K562 (cell line): ENCODE measurements around the gene RBL1. TPM values are rescaled to one million over a fixed set of nuclear protein-coding genes. Genes with fewer than 3 reads are reported as not detected.

Experiments
- CCNT2 ChIP-seq: IDR thresholded peaks from 2 replicates; pipeline ENCODE4 v1.6.1; 2011; ENCODE audit warnings: borderline replicate concordance, low read depth, mild to moderate bottlenecking, moderate library complexity, mixed read lengths, low read length; ENCODE audit not compliant: insufficient read length; ENCODE audit errors: extremely low read depth
- CHAMP1 ChIP-seq: fragments of 450-650 bp; IDR thresholded peaks from 2 replicates; pipeline ENCODE4 v1.6.1; 2016; ENCODE audit warnings: mild to moderate bottlenecking
- E2F1 ChIP-seq: sonication (generic); formaldehyde crosslinking; IDR thresholded peaks from 2 replicates; pipeline ENCODE4 v1.8.1; 2023; ENCODE audit warnings: mild to moderate bottlenecking, missing genetic modification reagents, moderate library complexity
- MBD2 ChIP-seq: sonication (generic); IDR thresholded peaks from 2 replicates; pipeline ENCODE4 v1.6.1; 2016; ENCODE audit warnings: low read depth, borderline replicate concordance
- POLR3A ChIP-seq: IDR thresholded peaks from 2 replicates; pipeline ENCODE4 v1.6.1; 2011; ENCODE audit warnings: borderline replicate concordance, mild to moderate bottlenecking, moderate library complexity; ENCODE audit not compliant: insufficient read length, insufficient read depth; ENCODE audit errors: extremely low read depth
- SAFB ChIP-seq: fragments of 200-400 bp; formaldehyde crosslinking; IDR thresholded peaks from 2 replicates; pipeline ENCODE4 v1.6.1; 2017; ENCODE audit warnings: low read depth, low read length, borderline replicate concordance
- SREBF2 ChIP-seq: sonication (generic); formaldehyde crosslinking; IDR thresholded peaks from 2 replicates; pipeline ENCODE4 v1.4.0; 2020; ENCODE audit warnings: mild to moderate bottlenecking, missing genetic modification reagents
- TCF7 ChIP-seq: sonication (generic); IDR thresholded peaks from 2 replicates; pipeline ENCODE4 v1.6.1; 2016; ENCODE audit warnings: antibody characterized with exemption, borderline replicate concordance
- ZNF395 ChIP-seq: fragments of 200-800 bp; sonication (Bioruptor generic); IDR thresholded peaks from 2 replicates; pipeline ENCODE4 v1.6.1; 2017; ENCODE audit warnings: missing genetic modification characterization, missing compliant biosample characterization
- ZNF583 ChIP-seq: fragments of 250-450 bp; sonication (Bioruptor Pico); IDR thresholded peaks from 2 replicates; pipeline ENCODE4 v1.4.0; 2020
- polyA plus RNA-seq, 8 experiments: library from polyadenylated mRNA; depleted of rRNA in 4 of 8; stranded (reverse) in 5 of 8; unstranded in 3 of 8; fragments of >200 nt; fragmentation: Nextera tagmentation in 2 of 8; fragmentation: Illumina TruSeq in 1 of 8; extraction: Ambion mirVana in 2 of 8; extraction: Trizol in 1 of 8; gene quantifications; 2 replicates each; pipeline versions ENCODE4 v1.2.1 to v1.2.3, GENCODE V29; 2011 to 2014; ENCODE audit warnings: inconsistent platforms in 1 of 8, missing spikeins in 1 of 8
- total RNA-seq, 7 experiments: library from RNA; depleted of rRNA in 6 of 7; stranded (reverse); fragments of >200 nt in 6 of 7; fragmentation: Illumina TruSeq in 2 of 7; extraction: Trizol in 2 of 7; gene quantifications; 2 replicates each; pipeline versions ENCODE4 v1.2.1 to v1.2.3, GENCODE V29; 2011 to 2021; ENCODE audit warnings: low replicate concordance in 1 of 7
- TF ChIP-seq, protein P1 (sequence below): fragments of 250-450 bp; sonication (Bioruptor Pico); IDR thresholded peaks from 2 replicates; pipeline ENCODE4 v1.9.0; 2021; ENCODE audit warnings: mild to moderate bottlenecking
- TF ChIP-seq, protein P2 (sequence below): fragments of 250-450 bp; sonication (Bioruptor Pico); IDR thresholded peaks from 2 replicates; pipeline ENCODE4 v1.8.0; 2021; ENCODE audit warnings: mild to moderate bottlenecking, moderate library complexity

The RBL1 gene
- total and polyA plus RNA-seq, 9 of the 15 experiments (the other 6 are each of a cell fraction or from before 2014, with no cell fraction given) = 4.0 to 25.9 (median 15.6) TPM

GRCh38 chr20:37095599-37096414, at the start of gene RBL1 (continued):
- TF ChIP-seq MBD2 = peak; percentile 72
- TF ChIP-seq, protein P1, sequence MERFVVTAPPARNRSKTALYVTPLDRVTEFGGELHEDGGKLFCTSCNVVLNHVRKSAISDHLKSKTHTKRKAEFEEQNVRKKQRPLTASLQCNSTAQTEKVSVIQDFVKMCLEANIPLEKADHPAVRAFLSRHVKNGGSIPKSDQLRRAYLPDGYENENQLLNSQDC (CRISPR knock-in tag) = no peak
- TF ChIP-seq ZNF583 (CRISPR knock-in tag) = 0 out of 2 replicates have a peak, but pooled peaks have one; percentile 77
- TF ChIP-seq, protein P2, sequence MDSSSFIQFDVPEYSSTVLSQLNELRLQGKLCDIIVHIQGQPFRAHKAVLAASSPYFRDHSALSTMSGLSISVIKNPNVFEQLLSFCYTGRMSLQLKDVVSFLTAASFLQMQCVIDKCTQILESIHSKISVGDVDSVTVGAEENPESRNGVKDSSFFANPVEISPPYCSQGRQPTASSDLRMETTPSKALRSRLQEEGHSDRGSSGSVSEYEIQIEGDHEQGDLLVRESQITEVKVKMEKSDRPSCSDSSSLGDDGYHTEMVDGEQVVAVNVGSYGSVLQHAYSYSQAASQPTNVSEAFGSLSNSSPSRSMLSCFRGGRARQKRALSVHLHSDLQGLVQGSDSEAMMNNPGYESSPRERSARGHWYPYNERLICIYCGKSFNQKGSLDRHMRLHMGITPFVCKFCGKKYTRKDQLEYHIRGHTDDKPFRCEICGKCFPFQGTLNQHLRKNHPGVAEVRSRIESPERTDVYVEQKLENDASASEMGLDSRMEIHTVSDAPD = no peak
- peak; percentile 100 for TF ChIP-seq E2F1 (CRISPR knock-in tag)
- no peak for TF ChIP-seq SREBF2
- peak; percentile 86 for TF ChIP-seq ZNF395 (CRISPR knock-in tag)
- TF ChIP-seq CHAMP1 = peak; percentile 67; the same call in 1 of the 2 replicates
- peak; percentile 55; the same call in 1 of the 2 replicates for TF ChIP-seq SAFB
- no peak for TF ChIP-seq POLR3A
- no peak for TF ChIP-seq CCNT2
- peak; percentile 76 for TF ChIP-seq TCF7
